Loucy (cell line): Measurements from ENCODE around the gene CYP4F11.

Source experiments
- CTCF ChIP-seq: fragments of 200-600 bp; sonication (generic); conservative IDR thresholded peaks from 2 replicates; pipeline ENCODE4 v1.5.1; 2014; ENCODE audit warnings: mild to moderate bottlenecking, antibody characterized with exemption, low read length
- EZH2phosphoT487 ChIP-seq: fragments of 200-600 bp; IDR thresholded peaks from 2 replicates; pipeline ENCODE4 v1.6.1; 2018; ENCODE audit warnings: antibody characterized with exemption, mild to moderate bottlenecking, moderate library complexity, borderline replicate concordance

DNA sequence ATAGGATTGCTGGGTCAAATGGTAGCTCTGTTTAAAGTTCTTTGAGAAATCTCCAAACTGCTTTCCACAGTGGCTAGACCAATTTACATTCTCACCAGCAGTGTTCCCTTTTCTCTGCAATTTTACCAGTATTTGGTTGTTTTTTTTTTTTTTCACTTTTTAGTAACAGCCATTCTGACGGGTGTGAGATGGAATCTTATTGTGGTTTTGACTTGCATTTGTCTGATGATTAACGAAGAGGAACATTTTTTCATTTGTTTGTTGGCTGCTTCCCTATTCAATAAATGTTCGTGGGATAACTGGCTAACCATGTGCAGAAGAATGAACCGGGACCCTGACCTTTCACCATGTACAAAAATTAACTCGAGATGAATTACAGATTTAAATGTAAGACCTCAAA lies 67.7 kb downstream of the CYP4F11 start:
- TF ChIP-seq CTCF (no peak), EZH2phosphoT487 (no peak)
